ENCODE measurements around the gene SCFD1.

DNA sequence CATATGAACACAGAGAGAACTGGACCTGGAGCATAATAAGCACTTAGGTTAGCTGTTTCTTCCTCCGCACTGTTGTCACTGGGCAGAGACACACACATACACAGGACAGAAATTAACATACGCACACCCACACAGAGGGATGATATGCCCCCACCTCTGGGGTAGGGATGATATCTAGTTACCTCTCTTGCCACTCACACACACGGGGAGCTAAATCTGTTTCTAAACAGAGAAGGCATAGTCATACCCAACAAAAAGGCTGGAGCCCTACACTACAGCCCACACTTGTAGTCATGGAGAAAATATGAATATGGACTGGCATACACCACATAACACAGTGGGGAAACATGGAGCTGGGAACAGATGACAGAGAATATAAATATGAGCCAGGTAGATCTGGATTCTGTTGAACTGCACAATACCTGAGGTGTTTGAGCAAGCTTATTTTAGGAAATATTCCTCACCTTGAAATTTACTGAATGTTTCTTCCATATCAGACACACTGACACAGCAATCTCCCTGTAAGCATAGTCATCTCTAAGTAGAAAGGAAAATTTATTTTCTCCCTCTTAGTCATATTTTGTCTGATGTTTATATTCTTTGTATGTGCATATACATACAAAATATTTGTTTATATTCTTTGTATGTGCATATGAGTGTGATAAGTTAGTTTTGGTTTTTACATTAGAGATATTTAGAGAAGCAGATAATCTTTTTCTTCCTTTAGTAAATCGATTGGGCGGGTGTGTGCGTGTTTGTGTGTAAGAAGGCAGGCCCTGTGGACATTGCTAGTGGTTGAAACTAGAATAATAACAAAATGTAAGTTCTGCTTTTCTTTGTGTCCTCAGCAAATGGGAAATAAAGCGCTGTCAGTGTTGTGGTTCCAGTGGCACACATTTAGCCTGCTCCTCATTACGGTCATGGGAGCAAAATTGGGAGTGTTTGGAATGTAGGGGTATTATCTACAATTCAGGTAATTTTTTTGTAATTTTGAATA, 20.9 kb upstream of the SCFD1 start:
- TF ChIP-seq CTCF (conservative IDR thresholded peaks at IDR 0.05) = no peak
- TF ChIP-seq EZH2 (IDR thresholded peaks at IDR 0.05; ENCODE audit: low read depth) = no peak
